HG02852 (cell line): ENCODE data around the gene IL12A.

Source experiments
- ATAC-seq: cut with Tn5 transposase; IDR thresholded peaks from one replicate; pipeline ENCODE4 v1.9.1; 2021; ENCODE audit warnings: mild to moderate bottlenecking, moderate library complexity; ENCODE audit not compliant: unreplicated experiment

IL12A gene

DNA sequence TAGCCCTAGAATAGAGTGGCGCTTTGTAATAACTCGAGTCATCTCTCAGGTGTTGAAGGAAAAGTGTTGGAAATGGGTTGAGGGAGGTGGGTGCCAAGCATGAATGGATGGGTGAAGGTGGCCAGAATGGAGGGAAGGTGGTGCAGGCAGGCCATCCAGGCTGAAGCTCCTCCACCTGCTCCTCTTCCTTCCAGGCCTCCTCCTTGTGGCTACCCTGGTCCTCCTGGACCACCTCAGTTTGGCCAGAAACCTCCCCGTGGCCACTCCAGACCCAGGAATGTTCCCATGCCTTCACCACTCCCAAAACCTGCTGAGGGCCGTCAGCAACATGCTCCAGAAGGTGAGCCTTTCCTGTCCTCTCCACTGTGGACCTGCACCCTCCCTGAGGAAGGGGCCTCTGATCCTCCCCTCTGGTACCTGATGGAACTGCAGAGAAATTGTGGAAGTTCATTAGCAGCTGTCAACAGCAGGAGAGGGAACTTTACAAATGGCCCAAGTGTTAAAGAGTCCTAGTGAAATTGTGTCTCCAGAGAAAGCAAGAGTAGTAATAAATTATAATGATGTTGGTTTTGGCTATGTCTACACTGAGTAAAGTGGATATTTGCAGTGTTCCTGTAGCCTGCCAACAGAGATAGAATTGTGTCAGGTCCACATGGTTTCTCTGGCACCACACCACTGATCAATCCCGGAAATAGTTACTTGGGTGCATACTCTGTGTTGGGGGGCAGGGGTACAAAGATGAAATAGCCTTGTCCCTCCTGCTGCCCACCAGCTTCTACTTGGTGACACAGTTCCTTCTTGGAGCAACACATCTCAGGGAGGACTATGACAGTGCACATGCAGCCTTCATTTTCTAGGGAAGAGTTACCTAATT, 1.6 kb downstream of the IL12A start:
- ATAC-seq, result no peak

DNA sequence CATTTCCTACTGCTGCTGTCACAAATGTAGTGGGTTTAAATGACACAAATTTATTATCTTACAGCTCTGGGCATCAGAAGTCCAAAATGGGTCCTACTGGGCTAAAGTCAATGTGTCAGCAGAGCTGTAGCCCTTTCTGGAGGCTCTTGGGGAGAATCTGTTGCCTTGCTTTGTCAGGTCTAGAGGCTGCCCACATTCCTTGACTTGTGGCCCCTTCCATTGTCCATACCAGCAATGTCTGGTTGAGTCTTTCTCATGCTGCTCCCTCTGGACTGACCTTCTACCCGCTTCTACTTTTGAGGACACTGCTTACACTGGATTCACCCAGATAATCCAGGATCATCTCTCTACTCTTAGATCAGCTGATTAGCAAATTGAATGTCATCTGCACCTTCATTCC, 3.0 kb downstream of the IL12A start:
- ATAC-seq, result no peak

DNA sequence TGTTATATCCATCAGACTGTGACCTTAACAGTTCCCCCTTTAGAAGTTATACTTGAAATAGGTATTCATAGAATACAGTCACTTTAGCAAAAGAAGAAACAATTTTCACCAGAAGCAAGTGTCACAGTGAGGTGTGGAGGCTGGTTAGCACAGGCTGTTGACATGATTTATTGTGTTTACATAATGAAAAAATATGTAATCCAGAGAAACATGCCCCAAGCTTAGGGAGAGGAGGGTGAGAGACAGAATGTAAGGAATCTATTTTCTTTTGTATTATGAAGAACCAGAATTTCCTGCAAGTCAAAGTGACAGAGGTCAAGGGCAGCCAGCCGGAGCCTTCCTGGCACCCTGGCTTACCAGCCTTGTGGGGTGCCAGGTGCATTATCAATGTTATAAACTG, 4.0 kb downstream of the IL12A start:
- ATAC-seq, result no peak

DNA sequence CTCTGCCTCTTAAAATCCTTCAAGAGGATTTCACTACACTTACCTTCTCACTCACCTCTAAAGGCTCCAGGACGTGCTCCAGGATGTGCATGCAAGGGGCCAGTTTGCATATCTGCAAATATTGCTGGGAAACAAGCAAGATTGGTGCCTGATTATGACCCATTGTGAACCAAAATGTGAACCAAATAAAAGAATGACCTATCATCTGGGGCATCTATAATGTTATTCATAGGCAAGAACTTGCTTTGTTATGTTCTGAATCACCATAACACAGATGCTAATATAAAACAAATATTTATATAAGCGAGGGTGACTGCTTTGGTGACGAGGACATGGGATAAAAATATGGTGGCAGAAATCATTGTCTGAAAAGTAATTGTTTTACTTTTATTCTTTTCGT, 5.5 kb downstream of the IL12A start:
- ATAC-seq, result no peak

DNA sequence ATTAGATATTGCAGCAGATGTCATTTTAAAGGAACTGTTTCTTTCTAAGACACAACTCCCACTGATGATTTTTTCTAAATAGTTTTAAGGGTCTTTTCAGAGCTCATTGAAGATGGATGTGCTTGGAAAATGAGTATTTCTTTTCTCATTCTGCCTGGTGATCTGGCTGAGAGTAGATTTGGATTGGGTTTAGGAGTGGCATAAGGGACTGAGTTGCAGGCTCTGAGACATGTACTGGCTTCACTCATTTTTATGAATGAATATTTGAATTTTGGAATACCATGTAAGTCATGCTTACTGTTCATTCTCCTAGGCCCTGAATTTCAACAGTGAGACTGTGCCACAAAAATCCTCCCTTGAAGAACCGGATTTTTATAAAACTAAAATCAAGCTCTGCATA, 6.5 kb downstream of the IL12A start:
- ATAC-seq, result no peak

DNA sequence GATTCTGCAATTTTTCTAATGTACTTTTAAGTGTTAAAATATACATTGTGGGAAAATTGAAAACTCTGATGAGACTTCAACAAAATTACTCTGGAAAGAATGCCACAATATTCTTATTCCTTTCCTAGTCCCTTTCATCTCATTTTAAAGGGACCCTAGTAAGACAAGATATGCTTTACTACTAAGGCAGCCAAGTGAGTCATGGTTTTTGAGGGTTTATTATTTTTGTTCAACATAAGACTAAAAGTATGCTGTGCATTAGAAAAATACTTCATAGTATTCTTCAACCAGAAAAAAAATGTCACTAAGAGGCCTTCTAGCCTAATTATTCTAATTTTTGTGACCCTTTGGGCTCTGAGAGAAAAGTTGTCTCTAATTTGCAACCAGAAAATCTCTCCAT, 7.4 kb downstream of the IL12A start:
- no peak for ATAC-seq

DNA sequence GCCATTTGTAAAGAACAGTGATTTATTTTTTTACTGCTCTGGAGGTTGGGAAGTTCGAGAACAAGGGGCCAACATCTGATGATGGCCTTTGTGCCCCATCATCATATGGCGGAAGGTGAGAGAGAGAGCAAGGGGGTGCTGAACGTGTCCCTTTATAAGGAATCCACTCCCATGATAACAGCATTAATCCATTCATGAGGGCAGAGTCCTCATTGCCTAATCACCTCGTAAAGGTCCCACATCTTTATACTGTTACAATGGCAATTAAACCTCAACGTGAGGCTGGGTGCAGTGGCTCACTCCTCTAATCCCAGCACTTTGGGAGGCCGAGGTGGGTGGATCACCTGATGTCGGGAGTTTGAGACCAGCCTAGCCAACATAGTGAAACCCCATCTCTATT, 8.3 kb downstream of the IL12A start:
- ATAC-seq, result no peak

DNA sequence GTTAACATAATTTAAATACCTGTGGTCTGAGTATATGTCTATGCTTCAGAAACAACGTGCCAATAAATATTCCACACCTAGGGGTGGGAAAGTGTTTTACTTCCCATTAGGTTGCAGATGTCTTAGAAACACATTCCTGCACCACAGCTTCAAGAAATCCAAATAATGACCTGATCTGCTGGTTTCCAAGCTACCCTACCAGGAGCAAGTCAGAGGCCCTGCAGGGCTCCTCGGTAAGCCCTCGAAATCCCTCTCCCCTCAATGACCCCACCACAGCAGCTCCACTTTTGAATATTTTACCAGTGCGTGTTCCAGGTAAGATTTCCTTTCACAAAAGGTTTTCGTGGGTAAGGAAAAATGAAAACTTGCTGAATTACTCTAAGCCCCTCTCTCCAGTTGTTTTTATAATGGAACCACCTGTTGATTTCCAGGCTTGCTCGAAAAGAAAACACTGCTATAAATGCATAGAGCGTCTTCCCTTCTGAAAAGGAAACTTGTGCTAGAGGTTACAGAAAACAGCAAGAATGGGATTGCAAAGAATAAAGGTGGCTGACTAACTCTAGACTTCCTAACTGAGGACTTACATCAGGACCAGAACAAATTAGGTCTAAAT, 12.6 kb downstream of the IL12A start:
- ATAC-seq, result no peak

DNA sequence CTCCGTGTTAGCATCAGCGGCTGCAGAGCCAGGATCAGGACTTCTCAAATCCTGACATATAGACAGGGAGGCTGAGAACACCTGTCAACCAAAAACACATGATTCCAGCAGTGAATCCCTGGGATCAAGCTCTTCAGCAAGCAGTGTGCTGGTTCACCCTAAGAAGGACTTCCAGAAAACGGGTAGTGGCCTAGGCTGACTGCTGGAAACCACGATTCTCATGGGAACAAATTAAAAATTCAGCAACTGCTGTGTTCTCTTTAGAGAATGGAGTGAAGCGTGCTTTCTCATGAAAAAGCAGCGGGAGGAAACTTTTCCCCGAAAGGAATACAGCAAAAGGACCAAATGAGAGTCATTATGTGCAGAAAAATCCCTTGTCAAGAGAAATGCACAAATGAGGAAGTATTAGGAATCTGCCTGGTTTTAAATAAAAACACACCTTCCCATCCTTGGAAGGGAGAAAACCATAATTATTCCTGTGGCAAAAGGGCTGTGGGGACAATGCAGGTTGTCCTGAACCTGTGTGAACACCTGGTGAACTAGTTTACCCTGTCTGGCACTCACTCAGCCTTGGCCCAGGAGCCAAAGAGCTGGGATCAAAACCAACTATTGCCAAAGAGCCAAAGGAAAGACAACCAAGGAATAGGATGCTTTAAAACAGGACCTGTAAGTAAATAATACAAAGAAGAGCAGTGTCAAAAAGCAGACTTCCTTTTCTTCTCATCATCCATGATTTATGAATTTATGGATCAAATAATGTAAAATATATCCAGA, 13.4 kb downstream of the IL12A start:
- ATAC-seq, result no peak

DNA sequence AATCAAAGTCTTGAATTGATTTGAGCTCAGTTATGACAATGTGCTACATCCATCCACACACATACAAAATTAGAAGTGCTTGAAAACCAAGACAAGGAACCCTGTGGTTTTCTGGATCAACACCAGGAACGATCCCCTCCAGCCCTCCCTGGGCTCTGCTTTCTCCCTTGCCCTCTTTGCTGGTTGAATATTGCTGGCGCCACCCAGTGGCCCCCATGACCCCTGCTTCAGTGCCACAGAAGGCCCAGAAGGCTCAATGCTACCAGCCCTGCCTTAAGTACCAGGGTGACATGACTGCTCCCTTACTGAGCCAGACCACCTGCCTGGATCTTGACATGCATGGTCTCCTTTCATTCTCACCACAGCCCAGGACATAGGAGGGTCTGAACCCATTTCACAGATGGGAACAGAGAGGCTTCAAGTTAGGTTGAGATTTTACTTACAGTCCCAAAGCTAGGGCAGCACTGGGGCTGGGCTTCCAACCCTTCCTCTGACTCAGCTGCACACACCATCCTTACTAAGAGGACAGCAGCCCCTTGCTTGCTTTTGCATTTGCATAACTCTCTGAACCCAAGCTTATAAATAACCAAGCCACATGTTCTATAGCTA, 15.0 kb downstream of the IL12A start:
- peak; percentile 91 for ATAC-seq

DNA sequence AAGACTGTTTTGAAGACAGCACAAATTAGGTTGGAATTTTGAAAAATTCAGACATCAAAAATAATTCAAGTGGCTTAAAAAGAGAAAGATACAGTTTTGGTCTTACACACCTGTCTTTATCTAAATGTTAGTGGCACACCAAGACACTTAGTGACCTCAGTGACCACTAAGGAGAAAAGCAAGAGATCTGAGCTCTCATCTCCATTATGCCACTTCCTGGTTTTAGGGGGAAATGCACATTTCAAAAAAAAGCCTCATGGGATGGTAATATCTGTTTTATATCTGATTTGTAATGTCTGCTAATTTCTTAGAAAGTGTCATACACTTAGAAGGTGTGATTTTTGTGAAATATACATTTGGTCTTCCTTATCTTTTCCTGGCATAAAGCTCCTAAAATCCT, 16.4 kb downstream of the IL12A start:
- ATAC-seq, result no peak

DNA sequence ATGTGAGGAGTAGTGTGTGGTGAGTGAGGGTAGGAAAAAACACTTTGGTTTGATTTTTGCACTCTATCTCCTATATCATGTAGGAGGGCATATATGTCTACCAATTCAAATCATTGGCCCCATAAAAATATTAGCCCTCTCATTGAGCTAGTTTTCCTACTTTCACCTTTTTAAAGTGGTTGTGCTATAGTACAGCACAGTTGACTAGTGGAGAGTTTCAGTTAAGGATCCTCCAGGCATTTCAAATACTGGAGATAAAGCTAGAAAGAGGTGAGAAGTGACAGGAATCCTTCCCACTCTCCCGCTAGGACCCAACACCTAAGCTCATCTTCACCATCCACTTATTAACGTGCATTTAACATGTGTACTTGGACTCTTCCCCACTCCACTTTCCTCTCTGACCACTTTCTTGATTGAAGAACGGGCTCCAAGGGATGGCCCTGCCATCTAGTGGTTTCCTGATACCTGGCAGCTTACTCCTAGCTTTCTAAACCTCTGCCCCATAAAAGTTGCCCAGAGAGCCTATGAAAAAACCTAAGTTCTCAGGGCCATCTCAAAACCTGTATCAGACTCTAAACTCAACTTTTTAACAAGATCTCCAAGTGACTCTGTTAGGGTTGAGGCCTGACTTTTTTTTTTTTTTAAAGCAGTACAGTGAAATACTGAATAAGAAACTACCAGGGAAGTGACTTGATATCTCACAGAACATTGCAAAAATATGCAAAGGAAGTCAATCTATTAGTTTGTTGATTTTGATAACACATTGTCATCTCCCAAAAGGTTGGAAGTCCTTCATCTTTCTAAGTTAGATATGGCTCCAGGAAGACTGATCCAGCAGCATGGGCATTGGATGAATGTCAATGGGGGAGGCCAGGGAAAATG, 17.9 kb downstream of the IL12A start:
- no peak for ATAC-seq

DNA sequence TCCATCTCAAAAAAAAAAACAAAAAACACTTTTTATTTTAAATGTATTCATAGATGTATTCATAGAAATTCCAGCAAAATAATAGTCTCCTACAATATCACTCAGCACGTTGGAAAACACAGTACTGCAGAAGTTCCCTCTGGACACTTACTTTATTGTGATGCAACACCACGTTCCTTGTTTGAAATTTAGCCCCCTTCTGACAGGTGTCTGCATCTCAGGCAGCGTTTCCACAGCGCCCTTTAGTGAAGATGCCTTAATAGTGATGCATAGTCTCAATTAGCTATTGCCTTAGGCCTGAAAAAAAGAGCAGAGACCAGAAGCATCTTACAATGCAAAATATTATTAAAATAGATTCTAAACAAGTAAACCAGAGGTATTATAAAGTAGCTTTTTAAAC, 20.3 kb downstream of the IL12A start:
- no peak for ATAC-seq

DNA sequence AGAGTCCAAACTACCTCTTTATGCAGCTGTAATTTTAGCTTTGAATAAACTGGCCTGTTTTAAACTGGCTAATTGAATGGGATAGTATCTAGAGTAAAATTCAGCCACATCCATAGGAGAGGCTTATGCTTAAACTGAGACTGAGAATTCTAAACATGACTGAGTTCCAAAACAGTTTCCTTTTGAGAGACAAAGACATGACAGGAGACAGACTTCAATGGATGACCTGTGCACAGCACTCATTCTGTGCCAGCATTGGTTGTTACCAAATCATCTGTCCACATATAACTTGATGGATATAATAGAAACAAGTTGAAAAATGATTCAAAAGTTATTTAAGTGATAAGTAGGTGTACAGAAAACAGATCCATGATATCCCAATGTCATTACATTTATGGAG, 20.9 kb downstream of the IL12A start:
- ATAC-seq, result peak; percentile 23

DNA sequence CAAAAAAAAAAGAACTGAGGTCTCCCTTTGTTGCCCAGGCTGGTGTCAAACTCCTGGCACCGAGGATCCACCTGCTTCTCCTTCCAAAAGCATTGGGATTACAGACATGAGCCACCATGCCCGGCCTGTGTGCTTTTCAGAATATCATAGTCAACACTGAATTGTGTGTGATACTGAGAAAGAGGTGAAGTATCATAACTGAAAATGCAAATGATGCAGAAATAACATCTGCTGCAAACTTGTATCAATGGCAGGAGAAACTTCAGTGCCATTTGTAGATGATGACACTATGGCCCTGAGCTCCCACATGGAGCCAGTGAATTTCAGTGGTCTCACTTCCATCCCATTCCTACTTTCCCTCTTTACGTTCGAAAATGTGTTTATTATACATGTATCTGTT, 21.9 kb downstream of the IL12A start:
- ATAC-seq, result peak; percentile 74

DNA sequence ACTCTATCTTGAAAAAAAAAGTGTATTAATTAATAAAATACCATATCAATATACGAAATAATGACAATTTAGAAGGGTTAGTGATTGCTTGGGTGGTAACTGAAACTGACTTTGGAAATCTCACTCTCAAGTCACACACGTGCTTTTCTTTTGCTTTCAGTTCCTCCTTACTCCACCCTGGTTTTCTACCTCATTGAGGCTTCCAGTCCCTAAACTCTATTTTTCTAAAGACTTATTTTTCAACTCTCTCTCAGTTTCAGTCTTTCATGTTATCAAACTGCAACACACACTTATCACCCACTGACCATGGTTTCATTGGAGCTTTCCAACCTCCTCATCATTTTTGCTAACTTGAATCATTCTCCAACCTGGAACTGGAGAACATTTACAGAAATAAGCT, 23.5 kb downstream of the IL12A start:
- peak; percentile 76 for ATAC-seq

DNA sequence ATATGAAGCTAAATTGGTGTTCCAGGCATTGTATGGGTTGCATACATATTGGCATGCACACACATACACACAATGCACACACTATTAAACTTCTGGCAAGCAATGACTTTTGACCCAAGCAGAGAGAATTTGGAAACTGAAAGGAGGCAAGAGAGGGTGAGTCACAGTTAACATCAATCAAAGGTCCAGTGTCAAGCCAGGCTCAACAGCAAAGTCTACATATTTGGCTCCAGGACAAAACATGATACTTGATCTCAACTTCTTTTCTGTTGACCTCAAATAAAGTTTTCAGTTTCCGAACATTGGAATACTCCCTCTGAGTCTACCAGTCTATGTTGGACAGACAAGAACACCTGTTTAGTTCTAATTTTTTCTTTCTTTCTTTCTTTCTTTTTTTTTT, 28.3 kb downstream of the IL12A start:
- no peak for ATAC-seq

DNA sequence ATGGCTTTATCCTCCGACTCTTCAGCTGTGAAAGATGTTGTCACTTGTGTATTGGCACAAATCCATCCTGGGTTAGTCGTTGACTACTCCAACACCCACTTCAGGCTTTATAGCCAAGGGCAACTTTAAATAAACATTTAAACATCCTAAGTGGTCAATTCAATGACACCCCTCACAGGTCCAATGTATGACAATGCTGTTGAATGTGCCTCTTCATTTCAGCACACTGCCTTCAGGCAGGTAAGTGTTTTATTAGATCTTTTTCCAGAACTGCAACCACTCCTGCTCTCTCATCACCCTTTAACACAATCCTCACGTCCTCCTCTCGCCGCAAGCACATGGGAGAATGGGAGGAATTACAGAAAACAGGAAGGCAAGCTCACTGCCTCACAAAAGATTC, 30.3 kb downstream of the IL12A start:
- ATAC-seq, result no peak

DNA sequence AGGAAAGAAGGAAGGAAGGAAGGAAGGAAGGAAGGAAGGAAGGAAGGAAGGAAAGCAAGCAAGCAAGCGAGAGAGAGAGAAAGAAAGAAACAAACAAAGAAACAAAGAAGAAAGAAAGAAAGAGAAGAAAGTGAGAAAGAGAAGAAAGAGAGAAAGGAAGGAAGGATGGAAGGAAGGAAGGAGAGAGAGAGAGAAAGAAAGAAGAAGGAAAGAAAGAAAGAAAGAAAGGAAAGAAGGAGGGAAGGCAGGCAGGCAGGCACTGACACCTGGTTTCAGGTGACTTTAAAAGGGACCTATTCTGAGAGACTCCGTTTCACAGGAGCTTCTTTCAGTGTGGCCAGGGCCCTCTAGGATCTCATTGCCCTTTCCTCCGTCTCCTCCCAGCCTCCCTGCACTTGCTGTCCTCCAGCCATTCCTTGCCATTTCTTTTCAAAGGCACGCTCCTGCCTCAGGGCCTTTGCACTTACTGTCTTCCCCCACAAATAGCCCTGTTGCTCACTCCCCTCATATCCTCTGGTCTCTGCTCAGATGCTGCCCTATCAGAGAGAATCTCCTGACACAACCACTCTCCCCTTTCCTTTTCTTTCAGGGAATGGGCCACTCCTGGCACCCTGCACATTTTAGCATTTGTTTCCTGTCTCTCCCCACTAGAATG, 31.5 kb downstream of the IL12A start:
- ATAC-seq, result no peak

DNA sequence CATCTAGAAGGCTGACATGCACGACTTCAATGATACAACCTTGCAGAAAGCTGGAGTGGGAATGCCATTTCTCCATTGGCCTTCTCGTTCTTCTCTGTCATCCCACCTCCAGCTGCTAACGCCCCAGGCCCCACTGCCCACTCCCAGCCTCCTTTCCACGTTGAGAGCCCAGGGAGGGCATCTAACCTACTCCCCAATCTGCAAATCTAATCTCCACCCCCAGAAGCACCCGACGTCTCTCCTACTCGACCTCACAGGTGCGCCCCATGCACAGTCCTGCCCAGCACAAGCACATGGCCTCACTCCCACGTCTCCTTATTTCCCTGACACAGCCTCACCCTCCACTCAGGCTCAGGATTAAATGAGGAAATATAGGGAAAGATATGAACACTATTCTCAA, 33.4 kb downstream of the IL12A start:
- ATAC-seq, result no peak
